Gastrocnemius medialis (tissue), 4 donors: ENCODE measurements around the gene NFKBIB. TPM values are rescaled to one million over a fixed set of nuclear protein-coding genes. Genes with fewer than 3 reads are reported as not detected.

ENCODE experiments used
- ATAC-seq, 2 donors: fragments of 150-250 bp; one replicate each; pipeline ENCODE4 v1.9.1; 2016
- DNase-seq, 2 donors: peaks; one replicate each; pipeline ENCODE4 v3.0.0-alpha.2; 2019
- H3K27ac ChIP-seq, 4 donors: fragments of 200-600 bp; sonication (generic); 1 replicate in 1 of 4; 2 replicates in 3 of 4; pipeline ENCODE4 v1.5.1; 2016 to 2018; ENCODE audit warnings: mild to moderate bottlenecking in 2 of 4, moderate library complexity in 1 of 4
- H3K27me3 ChIP-seq, 3 donors: fragments of 200-600 bp; sonication (generic) in 2 of 3; 1 replicate in 1 of 3; 2 replicates in 2 of 3; pipeline versions ENCODE4 v1.5.1 to v1.6.0; 2016 to 2019; ENCODE audit warnings: mild to moderate bottlenecking in 1 of 3, moderate library complexity in 1 of 3
- H3K36me3 ChIP-seq, 2 donors: fragments of 200-600 bp; sonication (generic) in 1 of 2; one replicate each; pipeline ENCODE4 v1.5.1; 2017 to 2018
- H3K4me1 ChIP-seq, 2 donors: fragments of 200-600 bp; sonication (generic) in 1 of 2; one replicate each; pipeline ENCODE4 v1.5.1; 2016 to 2017; ENCODE audit warnings: mild to moderate bottlenecking in 2 of 2
- H3K4me3 ChIP-seq, 4 donors: fragments of 200-600 bp; sonication (generic) in 3 of 4; 1 replicate in 1 of 4; 2 replicates in 3 of 4; pipeline ENCODE4 v1.5.1; 2016 to 2019; ENCODE audit warnings: mild to moderate bottlenecking in 2 of 4
- H3K9me3 ChIP-seq, 3 donors: fragments of 200-600 bp; sonication (generic) in 2 of 3; 1 replicate in 1 of 3; 2 replicates in 2 of 3; pipeline ENCODE4 v1.5.1; 2016 to 2019
- POLR2A ChIP-seq, 2 donors: fragments of 450-650 bp; IDR thresholded peaks; one replicate each; pipeline ENCODE4 v1.6.1; 2017; ENCODE audit warnings: antibody characterized with exemption in 2 of 2, mild to moderate bottlenecking in 2 of 2, moderate library complexity in 2 of 2
- in situ Hi-C, 4 donors: fragments of 200-750 bp; cut with MboI; loops; one replicate each; pipeline versions ENCODE4 v1.15.0 to v1.8.0; 2017; ENCODE audit warnings: low sequenced_read_pairs in 4 of 4
- intact Hi-C: fragments of 100-400 bp; cut with DNase I; formaldehyde crosslinking; loops from one replicate; pipeline ENCODE4 v1.15.1; 2023; ENCODE audit warnings: low total_unique reads
- total RNA-seq, 4 donors: library from RNA; depleted of rRNA; stranded (reverse); fragments of >200 nt; gene quantifications; one replicate each; pipeline versions ENCODE4 v1.1.0 to v1.2.3, GENCODE V29; 2016
- TF ChIP-seq, protein P1 (sequence below), 5 experiments: fragments of 450-650 bp in 3 of 5; fragments of 200-600 bp in 2 of 5; sonication (generic) in 2 of 5; IDR thresholded peaks in 4 of 5; conservative IDR thresholded peaks in 1 of 5; 1 replicate in 4 of 5; 2 replicates in 1 of 5; pipeline ENCODE4 v1.5.1; 2016 to 2019; ENCODE audit warnings: antibody characterized with exemption in 5 of 5, mild to moderate bottlenecking in 3 of 5, moderate library complexity in 3 of 5

Gene NFKBIB
- total RNA-seq, 4 donors from 2014 or later = 32.2 to 63.8 (median 53.6) TPM

DNA sequence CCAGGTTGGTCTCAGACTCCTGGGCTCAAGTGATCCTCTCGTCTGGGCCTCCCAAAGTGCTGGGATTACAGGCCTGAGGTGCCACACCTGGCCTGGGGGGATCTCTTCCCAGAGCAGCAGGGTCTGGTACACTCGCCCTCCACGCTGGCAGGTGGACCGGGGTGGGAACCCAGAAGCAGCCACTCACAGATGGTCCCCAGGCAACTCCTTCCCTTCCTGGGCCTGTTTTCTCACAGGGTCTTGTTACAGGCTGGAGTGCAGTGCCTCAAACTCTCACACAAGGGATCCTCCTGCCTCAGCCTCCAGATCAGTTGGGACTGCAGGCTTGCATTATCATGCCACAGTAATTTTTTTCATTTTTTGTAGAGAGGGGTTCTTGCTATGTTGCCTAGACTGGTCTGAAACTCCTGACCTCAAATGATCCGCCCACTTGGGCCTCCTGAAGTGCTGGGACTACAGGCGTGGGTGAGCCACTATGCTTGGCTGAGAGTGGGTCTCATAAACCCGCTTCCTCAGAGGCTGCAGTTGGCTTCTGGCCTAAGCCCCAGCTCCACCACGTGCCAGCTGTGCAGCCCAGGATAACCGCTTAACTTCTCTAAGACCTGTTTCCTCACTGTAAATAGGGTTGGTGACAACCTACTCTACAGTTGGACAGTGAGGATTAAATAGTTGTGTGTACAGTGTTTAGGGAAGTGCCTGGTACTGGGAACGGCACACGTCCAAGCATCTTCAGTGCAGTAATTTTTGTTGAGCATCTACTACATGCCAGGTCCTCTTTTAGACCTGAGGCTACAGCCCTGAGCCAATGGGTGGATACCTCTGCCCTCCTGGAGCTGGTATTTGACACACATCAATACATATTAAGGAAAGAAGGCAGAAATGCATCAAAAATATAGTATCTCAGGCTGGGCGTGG lies 13.1 kb downstream of the NFKBIB start:
- Histone ChIP-seq H3K9me3 (no peaks in the 10 kb centered on the region), H3K36me3 (peaks cover 0 to 18% of the 10 kb centered on the region in 2 donors), H3K27ac (no peak overlapping the region), H3K4me1 (no peaks in the 10 kb centered on the region), H3K27me3 (no peaks in the 10 kb centered on the region), H3K4me3 (no peak overlapping the region)
- DNase-seq (no peak), ATAC-seq (no peak)
- TF ChIP-seq POLR2A (IDR thresholded peaks at IDR 0.05) = no peak
- TF ChIP-seq, protein P1, sequence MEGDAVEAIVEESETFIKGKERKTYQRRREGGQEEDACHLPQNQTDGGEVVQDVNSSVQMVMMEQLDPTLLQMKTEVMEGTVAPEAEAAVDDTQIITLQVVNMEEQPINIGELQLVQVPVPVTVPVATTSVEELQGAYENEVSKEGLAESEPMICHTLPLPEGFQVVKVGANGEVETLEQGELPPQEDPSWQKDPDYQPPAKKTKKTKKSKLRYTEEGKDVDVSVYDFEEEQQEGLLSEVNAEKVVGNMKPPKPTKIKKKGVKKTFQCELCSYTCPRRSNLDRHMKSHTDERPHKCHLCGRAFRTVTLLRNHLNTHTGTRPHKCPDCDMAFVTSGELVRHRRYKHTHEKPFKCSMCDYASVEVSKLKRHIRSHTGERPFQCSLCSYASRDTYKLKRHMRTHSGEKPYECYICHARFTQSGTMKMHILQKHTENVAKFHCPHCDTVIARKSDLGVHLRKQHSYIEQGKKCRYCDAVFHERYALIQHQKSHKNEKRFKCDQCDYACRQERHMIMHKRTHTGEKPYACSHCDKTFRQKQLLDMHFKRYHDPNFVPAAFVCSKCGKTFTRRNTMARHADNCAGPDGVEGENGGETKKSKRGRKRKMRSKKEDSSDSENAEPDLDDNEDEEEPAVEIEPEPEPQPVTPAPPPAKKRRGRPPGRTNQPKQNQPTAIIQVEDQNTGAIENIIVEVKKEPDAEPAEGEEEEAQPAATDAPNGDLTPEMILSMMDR (IDR thresholded peaks at IDR 0.05 in 4 of 5, conservative IDR thresholded peaks at IDR 0.05 in 1 of 5) = no peak
- in situ Hi-C loops = loop anchor here in 2 of 4 donors (25.0 kb wide), 1 partner anchor 176 kb away; the partner anchor contains the start of gene CAPN12 (in 2 of the 2)
- intact Hi-C loops = no loop called here

DNA sequence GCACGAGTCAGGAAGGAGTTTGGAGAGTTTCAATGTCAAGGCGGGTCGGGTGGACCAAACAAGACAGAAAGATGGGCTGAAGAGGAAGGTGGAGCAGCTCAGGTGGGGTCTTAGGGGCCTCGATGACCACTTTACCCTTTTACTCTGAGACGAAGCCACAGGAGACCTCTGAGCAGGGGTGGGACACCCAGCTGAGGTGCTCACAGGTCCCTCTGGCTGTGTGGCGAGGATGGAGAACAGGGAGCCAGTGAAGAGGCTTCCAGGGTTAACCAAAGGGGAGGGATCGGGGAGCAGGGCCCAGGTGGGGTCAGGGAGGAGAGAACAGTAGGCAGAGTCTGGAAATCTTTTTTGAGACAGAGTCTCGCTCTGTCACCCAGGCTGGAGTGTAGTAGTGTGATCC lies 14.2 kb downstream of the NFKBIB start:
- Histone ChIP-seq H3K4me1 (no peaks in the 10 kb centered on the region), H3K36me3 (peaks cover 0 to 9% of the 10 kb centered on the region in 2 donors), H3K27me3 (no peaks in the 10 kb centered on the region), H3K4me3 (no peak overlapping the region), H3K9me3 (no peaks in the 10 kb centered on the region), H3K27ac (no peak overlapping the region)
- in situ Hi-C loops (loop anchor here in 2 of 4 donors (25.0 kb wide), 1 partner anchor 177 kb away; the partner anchor contains the start of gene CAPN12 (in 2 of the 2)), intact Hi-C loops (no loop called here)
- DNase-seq = no peak
- no peak for ATAC-seq
- TF ChIP-seq, protein P1 (IDR thresholded peaks at IDR 0.05 in 4 of 5, conservative IDR thresholded peaks at IDR 0.05 in 1 of 5) = no peak
- no peak for TF ChIP-seq POLR2A (IDR thresholded peaks at IDR 0.05)

DNA sequence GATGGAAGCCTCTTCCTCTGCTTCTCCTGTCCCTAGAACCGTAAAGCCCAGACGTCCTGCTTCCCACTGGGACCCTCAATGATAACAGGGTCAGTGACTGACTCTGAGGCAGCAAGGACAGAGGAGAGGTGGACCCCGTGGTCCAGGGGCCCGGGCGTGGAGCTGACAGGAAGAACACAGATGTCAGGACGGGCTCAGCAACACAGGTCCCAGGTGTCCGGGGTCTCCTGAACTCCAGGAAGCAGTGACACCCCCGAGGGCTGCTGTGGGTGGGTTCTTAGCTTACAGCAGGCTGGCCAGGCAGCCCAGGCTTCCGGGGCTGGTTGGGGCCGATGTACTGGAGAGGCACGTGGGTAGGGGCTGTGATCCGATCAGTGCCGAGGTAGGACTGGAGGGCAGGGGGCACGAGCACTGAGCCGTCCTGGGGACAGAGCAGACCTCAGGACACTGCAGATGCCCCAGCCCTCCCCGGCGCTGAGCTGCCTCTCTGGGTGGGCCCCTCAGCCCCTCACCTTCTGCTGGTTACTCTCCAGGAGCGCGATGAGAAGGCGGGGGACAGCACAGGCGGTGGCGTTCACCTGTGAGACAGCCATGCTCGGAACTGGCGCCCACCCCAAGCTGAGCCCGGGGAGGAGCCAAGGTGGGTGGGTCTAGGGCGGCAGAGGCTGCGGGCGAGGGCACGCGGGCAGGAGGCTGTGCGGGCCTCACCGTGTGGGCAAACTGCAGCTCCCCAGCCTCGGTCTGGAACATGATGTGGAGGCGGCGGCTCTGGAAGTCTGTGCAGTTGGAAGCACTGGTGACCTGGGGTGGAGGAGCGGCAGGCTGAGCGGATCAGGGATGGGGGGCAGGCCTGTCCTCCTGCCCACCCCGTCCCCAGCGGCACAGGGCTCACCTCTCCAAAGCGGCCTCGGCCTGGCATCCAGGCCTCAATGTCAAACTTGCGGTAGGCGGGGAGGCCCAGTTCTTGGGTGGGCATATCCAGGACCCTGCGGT lies 15.9 kb downstream of the NFKBIB start:
- Histone ChIP-seq H3K36me3 (peaks cover 0 to 9% of the 10 kb centered on the region in 2 donors), H3K27ac (no peak overlapping the region), H3K27me3 (no peaks in the 10 kb centered on the region), H3K4me1 (no peaks in the 10 kb centered on the region), H3K4me3 (no peak overlapping the region), H3K9me3 (no peaks in the 10 kb centered on the region)
- in situ Hi-C loops (loop anchor here in 2 of 4 donors (25.0 kb wide), 1 partner anchor 178 kb away; the partner anchor contains the start of gene CAPN12 (in 2 of the 2)), intact Hi-C loops (no loop called here)
- DNase-seq = no peak
- no peak for TF ChIP-seq POLR2A (IDR thresholded peaks at IDR 0.05)
- TF ChIP-seq, protein P1 (IDR thresholded peaks at IDR 0.05 in 4 of 5, conservative IDR thresholded peaks at IDR 0.05 in 1 of 5) = no peak
- ATAC-seq = no peak

DNA sequence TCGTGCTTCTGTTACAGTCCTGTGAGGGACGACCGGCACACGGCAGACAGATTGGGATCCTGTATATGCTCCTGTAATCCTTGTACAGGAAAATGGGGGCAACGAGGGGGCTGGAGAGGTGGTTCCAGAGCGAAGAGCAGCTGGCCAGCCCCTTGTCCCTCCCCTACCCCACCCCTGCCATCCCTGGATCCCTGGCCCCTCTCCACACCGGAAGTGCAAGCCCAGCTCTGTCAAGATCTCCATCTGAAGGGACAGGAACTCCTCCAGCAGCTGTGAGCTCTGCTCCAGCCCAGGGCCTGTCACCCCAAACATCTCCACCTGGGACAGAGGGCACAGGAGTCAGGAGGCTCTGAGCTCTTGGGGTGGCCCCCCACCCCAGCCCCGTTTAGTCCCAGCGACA lies 17.7 kb downstream of the NFKBIB start:
- DNase-seq (no peak), ATAC-seq (no peak)
- no peaks in the 10 kb centered on the region for H3K27me3 ChIP-seq
- no peak overlapping the region for H3K27ac ChIP-seq
- H3K9me3 ChIP-seq = no peaks in the 10 kb centered on the region
- H3K4me3 ChIP-seq = no peak overlapping the region
- intact Hi-C loops = no loop called here
- in situ Hi-C loops = loop anchor here in 2 of 4 donors (25.0 kb wide), 1 partner anchor 180 kb away; the partner anchor contains the start of gene CAPN12 (in 2 of the 2)
- TF ChIP-seq, protein P1 (IDR thresholded peaks at IDR 0.05 in 4 of 5, conservative IDR thresholded peaks at IDR 0.05 in 1 of 5) = no peak
- TF ChIP-seq POLR2A (IDR thresholded peaks at IDR 0.05) = no peak
- peaks cover 0 to 9% of the 10 kb centered on the region in 2 donors for H3K36me3 ChIP-seq
- no peaks in the 10 kb centered on the region for H3K4me1 ChIP-seq
